ENCODE data around the gene WNK2.

The WNK2 gene

DNA sequence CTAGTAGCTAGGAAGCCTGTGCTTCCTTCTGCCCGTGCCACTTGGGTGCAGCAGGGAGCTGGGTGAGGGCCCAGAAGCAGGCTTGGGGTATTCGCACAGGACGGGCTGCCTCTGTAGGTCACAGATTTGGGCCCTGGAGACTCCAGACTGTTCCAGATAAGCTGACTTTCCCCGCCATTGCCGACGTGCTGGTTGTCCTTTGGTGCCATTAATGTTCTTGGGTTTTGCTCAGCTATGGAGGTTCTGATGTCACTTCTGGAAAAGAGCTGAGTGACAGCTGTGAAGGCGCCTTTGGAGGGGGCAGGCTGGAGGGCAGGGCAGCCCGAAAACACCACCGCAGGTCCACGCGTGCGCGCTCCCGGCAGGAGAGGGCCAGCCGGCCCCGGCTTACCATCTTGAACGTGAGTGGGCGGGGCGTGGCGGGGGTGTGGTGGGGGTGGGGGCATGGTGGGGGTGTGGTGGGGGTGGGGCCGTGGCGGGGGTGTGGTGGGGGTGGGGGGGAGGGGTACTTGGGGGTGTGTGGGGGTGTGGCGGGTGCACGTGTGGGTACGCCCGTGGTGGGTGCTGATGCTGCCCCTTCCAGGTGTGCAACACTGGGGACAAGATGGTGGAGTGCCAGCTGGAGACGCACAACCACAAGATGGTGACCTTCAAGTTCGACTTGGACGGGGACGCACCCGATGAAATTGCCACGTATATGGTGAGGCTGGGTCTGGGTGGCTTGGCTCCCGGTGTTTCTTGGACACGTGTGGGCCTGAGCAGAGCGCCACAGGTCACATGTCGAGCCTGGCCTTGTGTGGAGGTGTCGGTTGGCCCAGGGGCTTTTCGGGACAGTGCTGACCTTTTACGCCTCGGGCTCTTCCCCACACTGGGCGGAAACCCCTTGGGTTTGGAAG lies 79.6 kb downstream of the WNK2 start:
- TF ChIP-seq, protein P1, sequence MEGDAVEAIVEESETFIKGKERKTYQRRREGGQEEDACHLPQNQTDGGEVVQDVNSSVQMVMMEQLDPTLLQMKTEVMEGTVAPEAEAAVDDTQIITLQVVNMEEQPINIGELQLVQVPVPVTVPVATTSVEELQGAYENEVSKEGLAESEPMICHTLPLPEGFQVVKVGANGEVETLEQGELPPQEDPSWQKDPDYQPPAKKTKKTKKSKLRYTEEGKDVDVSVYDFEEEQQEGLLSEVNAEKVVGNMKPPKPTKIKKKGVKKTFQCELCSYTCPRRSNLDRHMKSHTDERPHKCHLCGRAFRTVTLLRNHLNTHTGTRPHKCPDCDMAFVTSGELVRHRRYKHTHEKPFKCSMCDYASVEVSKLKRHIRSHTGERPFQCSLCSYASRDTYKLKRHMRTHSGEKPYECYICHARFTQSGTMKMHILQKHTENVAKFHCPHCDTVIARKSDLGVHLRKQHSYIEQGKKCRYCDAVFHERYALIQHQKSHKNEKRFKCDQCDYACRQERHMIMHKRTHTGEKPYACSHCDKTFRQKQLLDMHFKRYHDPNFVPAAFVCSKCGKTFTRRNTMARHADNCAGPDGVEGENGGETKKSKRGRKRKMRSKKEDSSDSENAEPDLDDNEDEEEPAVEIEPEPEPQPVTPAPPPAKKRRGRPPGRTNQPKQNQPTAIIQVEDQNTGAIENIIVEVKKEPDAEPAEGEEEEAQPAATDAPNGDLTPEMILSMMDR (IDR thresholded peaks at IDR 0.05; ENCODE audit: low read depth, low read length, poor library complexity, severe bottlenecking): no peak
- TF ChIP-seq EZH2phosphoT487 (IDR thresholded peaks at IDR 0.05; ENCODE audit: borderline replicate concordance, low read length): no peak
- Histone ChIP-seq H3K4me3 (ENCODE audit: low read length) (no peak overlapping the region), H3K27ac (ENCODE audit: low read depth, low read length) (peak overlapping the region; percentile 98)

DNA sequence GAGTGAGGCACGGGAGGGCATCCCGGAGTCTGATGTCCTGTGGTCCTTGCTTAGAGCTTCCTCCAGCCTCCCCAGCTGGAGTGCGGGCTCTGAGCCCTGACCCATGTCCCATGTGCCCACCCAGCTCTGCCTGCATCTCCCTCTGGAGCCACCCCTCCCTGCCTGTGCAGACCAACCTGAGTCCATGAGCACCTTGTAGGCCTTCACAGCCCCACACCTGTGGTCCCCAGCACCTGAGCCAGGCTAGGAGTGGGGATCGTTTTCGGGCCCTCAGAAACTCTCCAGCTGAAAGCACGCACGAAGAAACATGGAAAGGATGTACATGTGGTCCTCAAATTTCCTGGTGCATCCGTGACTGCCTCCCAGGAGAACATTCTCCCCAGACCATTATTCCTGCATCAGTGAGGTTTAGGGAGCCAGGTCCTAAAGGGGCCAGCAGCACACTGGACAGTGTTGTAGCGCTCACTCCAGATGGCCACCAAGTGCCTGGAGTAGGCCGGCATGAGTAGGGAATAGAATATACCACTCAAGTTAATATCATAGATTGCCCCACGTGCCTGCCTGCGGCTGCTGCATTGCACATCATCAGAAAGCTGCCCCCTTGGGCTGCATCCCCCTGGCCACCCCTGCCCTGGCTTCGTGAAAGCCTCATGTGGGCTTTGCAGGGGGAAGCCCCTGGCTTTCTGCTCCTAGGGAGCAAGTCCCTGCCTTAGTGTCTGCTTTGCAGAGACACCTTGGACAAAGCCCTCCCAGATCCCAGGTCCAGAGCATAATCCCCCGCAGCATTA lies 80.6 kb downstream of the WNK2 start:
- peaks cover 86% of the 10 kb centered on the region for H3K4me1 ChIP-seq (ENCODE audit: control insufficient read depth, low read length)
- H3K9me2 ChIP-seq (replicated peaks; ENCODE audit: control insufficient read depth, low read length): no peaks in the 10 kb centered on the region
- H3K36me3 ChIP-seq (ENCODE audit: control insufficient read depth, low read length): peaks cover 60% of the 10 kb centered on the region
- peaks cover 30% of the 10 kb centered on the region for H3F3A ChIP-seq (ENCODE audit: control insufficient read depth, insufficient read depth)
- TF ChIP-seq, protein P1 (IDR thresholded peaks at IDR 0.05; ENCODE audit: low read depth, low read length, poor library complexity, severe bottlenecking): peak; percentile 30
- TF ChIP-seq EZH2phosphoT487 (IDR thresholded peaks at IDR 0.05; ENCODE audit: borderline replicate concordance, low read length): no peak
- H3K4me3 ChIP-seq (ENCODE audit: low read length): peak overlapping the region; percentile 83
- peak overlapping the region; percentile 98 for H3K27ac ChIP-seq (ENCODE audit: low read depth, low read length)
- no peaks in the 10 kb centered on the region for H3K27me3 ChIP-seq (ENCODE audit: control insufficient read depth, low read length)
- H3K79me2 ChIP-seq (ENCODE audit: control insufficient read depth, low read length): peaks cover 50% of the 10 kb centered on the region
- peak overlapping the region; percentile 98 for H3K4me2 ChIP-seq (ENCODE audit: low read length)
- H4K20me1 ChIP-seq (ENCODE audit: control insufficient read depth, insufficient read depth, low read depth, low read length): no peaks in the 10 kb centered on the region
- no peaks in the 10 kb centered on the region for H3K9me3 ChIP-seq (ENCODE audit: control insufficient read depth, insufficient read depth, low read length)

More for the DNA sequence above, 79.6 kb downstream of the WNK2 start:
- Histone ChIP-seq H3F3A (ENCODE audit: control insufficient read depth, insufficient read depth) (peaks cover 20% of the 10 kb centered on the region), H3K9me2 (replicated peaks; ENCODE audit: control insufficient read depth, low read length) (no peaks in the 10 kb centered on the region), H4K20me1 (ENCODE audit: control insufficient read depth, insufficient read depth, low read depth, low read length) (no peaks in the 10 kb centered on the region), H3K27me3 (ENCODE audit: control insufficient read depth, low read length) (no peaks in the 10 kb centered on the region), H3K4me2 (ENCODE audit: low read length) (peak overlapping the region; percentile 98; the same call in 1 of the 2 replicates), H3K79me2 (ENCODE audit: control insufficient read depth, low read length) (peaks cover 46% of the 10 kb centered on the region), H3K4me1 (ENCODE audit: control insufficient read depth, low read length) (peaks cover 77% of the 10 kb centered on the region), H3K36me3 (ENCODE audit: control insufficient read depth, low read length) (peaks cover 53% of the 10 kb centered on the region), H3K9me3 (ENCODE audit: control insufficient read depth, insufficient read depth, low read length) (no peaks in the 10 kb centered on the region)

DNA sequence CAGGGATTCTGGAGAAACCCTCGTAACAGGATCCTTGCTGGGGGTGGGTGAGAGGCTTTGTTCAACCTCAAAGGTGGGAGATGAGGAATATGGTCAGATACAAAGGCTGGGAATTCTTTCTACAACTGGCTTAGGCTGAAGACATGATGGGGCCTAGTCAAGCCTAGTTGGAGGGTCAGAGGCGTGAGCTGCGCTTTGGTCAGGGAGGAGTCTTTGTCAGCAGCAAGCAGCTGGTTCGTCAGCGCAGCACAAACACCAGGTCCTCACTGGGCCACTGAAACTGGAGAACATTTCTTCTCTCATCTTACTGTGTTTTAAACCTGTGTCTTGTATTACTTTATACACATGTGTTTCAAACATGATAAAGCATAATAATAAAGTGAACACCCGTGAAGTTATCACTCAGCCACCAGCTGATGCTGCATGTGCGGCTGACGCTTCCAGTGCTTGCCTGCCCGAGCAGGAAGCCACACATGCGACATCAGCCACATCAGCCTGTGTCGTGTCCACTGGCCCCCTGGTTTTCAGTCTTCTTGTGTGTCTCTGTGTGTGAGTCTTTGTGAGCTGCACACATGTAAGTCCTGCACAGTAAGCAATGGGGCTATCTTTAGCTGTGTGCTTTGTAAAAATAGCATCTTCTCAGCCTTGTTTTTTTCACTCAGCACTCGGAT lies 81.5 kb downstream of the WNK2 start:
- no peaks in the 10 kb centered on the region for H3K9me3 ChIP-seq (ENCODE audit: control insufficient read depth, insufficient read depth, low read length)
- no peaks in the 10 kb centered on the region for H3K9me2 ChIP-seq (replicated peaks; ENCODE audit: control insufficient read depth, low read length)
- peak overlapping the region; percentile 98 for H3K4me2 ChIP-seq (ENCODE audit: low read length)
- no peaks in the 10 kb centered on the region for H3K27me3 ChIP-seq (ENCODE audit: control insufficient read depth, low read length)
- peak overlapping the region; percentile 83 for H3K4me3 ChIP-seq (ENCODE audit: low read length)
- H3K27ac ChIP-seq (ENCODE audit: low read depth, low read length): peak overlapping the region; percentile 98
- TF ChIP-seq, protein P1 (IDR thresholded peaks at IDR 0.05; ENCODE audit: low read depth, low read length, poor library complexity, severe bottlenecking): no peak
- TF ChIP-seq EZH2phosphoT487 (IDR thresholded peaks at IDR 0.05; ENCODE audit: borderline replicate concordance, low read length): no peak
- peaks cover 59% of the 10 kb centered on the region for H3K79me2 ChIP-seq (ENCODE audit: control insufficient read depth, low read length)
- peaks cover 69% of the 10 kb centered on the region for H3K36me3 ChIP-seq (ENCODE audit: control insufficient read depth, low read length)
- peaks cover 95% of the 10 kb centered on the region for H3K4me1 ChIP-seq (ENCODE audit: control insufficient read depth, low read length)
- H4K20me1 ChIP-seq (ENCODE audit: control insufficient read depth, insufficient read depth, low read depth, low read length): no peaks in the 10 kb centered on the region
- H3F3A ChIP-seq (ENCODE audit: control insufficient read depth, insufficient read depth): peaks cover 39% of the 10 kb centered on the region

All from DOHH2 (cell line).